Hepatocyte (in vitro differentiated cells): ENCODE data around the gene WDR1.

Source experiments
- CTCF ChIP-seq: fragments of 200-600 bp; sonication (generic); IDR thresholded peaks from 2 replicates; pipeline ENCODE4 v1.5.1; 2016; ENCODE audit warnings: antibody characterized with exemption, mild to moderate bottlenecking; ENCODE audit not compliant: poor library complexity
- EZH2 ChIP-seq: fragments of 200-600 bp; sonication (generic); IDR thresholded peaks from 2 replicates; pipeline ENCODE4 v1.6.1; 2016; ENCODE audit warnings: antibody characterized with exemption, mild to moderate bottlenecking, borderline replicate concordance
- EZH2phosphoT487 ChIP-seq: fragments of 200-600 bp; sonication (generic); IDR thresholded peaks from one replicate; pipeline ENCODE4 v1.6.1; 2018; ENCODE audit warnings: antibody characterized with exemption, mild to moderate bottlenecking, low read depth, moderate library complexity; ENCODE audit not compliant: unreplicated experiment, severe bottlenecking

GRCh38 chr4:10114607-10115006 lies 2.0 kb downstream of the WDR1 start:
- no peak for TF ChIP-seq CTCF
- no peak for TF ChIP-seq EZH2
- TF ChIP-seq EZH2phosphoT487: no peak
